GM12878 (cell line): ENCODE results near the gene ZNF407. TPM values are rescaled to one million over a fixed set of nuclear protein-coding genes. Genes with fewer than 3 reads are reported as not detected.
A peak's percentile ranks its signal among the peaks of the same experiment; 100 is the strongest.

Experiments used
- ATF7 ChIP-seq: fragments of 450-650 bp; IDR thresholded peaks from 2 replicates; pipeline ENCODE4 v1.6.1; 2016; ENCODE audit warnings: low read depth, mild to moderate bottlenecking
- BACH1 ChIP-seq: fragments of 450-650 bp; IDR thresholded peaks from 2 replicates; pipeline ENCODE4 v1.6.1; 2017; ENCODE audit warnings: mild to moderate bottlenecking, borderline replicate concordance
- EP300 ChIP-seq, 2 experiments: fragments of 150-350 bp in 1 of 2; IDR thresholded peaks; 2 replicates each; pipeline ENCODE4 v1.6.1; 2011 to 2012; ENCODE audit warnings: low read depth in 2 of 2, low read length in 2 of 2, borderline replicate concordance in 1 of 2, improper control_type of control experiment in 1 of 2, inconsistent platforms in 1 of 2; ENCODE audit not compliant: control insufficient read depth in 1 of 2
- GABPA ChIP-seq: IDR thresholded peaks from 2 replicates; pipeline ENCODE4 v1.6.1; 2014; ENCODE audit warnings: antibody characterized with exemption, low read depth, mild to moderate bottlenecking, inconsistent platforms
- IKZF1 ChIP-seq: fragments of 450-650 bp; conservative IDR thresholded peaks from 2 replicates; pipeline ENCODE4 v1.6.1; 2017; ENCODE audit warnings: antibody characterized with exemption, mild to moderate bottlenecking
- KLF5 ChIP-seq: fragments of 450-650 bp; IDR thresholded peaks from 2 replicates; pipeline ENCODE4 v1.6.1; 2014; ENCODE audit warnings: mild to moderate bottlenecking; ENCODE audit not compliant: partially characterized antibody
- MYC ChIP-seq: IDR thresholded peaks from 2 replicates; pipeline ENCODE4 v1.6.1; 2011; ENCODE audit warnings: mild to moderate bottlenecking, low read length, moderate library complexity, inconsistent platforms; ENCODE audit not compliant: insufficient read depth, insufficient replicate concordance, insufficient read length, severe bottlenecking
- NFYB ChIP-seq: IDR thresholded peaks from 2 replicates; pipeline ENCODE4 v1.6.1; 2011; ENCODE audit warnings: low read depth, mild to moderate bottlenecking, low read length, improper control_type of control experiment, moderate library complexity; ENCODE audit not compliant: insufficient read depth
- NRF1 ChIP-seq: conservative IDR thresholded peaks from 2 replicates; pipeline ENCODE4 v1.6.1; 2011; ENCODE audit warnings: mild to moderate bottlenecking, low read depth, low read length, improper control_type of control experiment
- POLR2AphosphoS2 ChIP-seq: IDR thresholded peaks from 2 replicates; pipeline ENCODE4 v1.6.1; 2011; ENCODE audit warnings: low read depth, mild to moderate bottlenecking, low read length, improper control_type of control experiment, moderate library complexity
- POLR2AphosphoS5 ChIP-seq: IDR thresholded peaks from 2 replicates; pipeline ENCODE4 v1.6.1; 2011; ENCODE audit warnings: mild to moderate bottlenecking, low read length, inconsistent platforms
- RELA ChIP-seq: fragments of 450-650 bp; IDR thresholded peaks from 2 replicates; pipeline ENCODE4 v1.8.0; 2014; ENCODE audit warnings: borderline replicate concordance; ENCODE audit not compliant: partially characterized antibody
- SMAD1 ChIP-seq: fragments of 450-650 bp; IDR thresholded peaks from 2 replicates; pipeline ENCODE4 v1.6.1; 2018; ENCODE audit warnings: mild to moderate bottlenecking, low read depth; ENCODE audit not compliant: partially characterized antibody
- SMC3 ChIP-seq: IDR thresholded peaks from 2 replicates; pipeline ENCODE4 v1.6.1; 2011; ENCODE audit warnings: low read length, improper control_type of control experiment, borderline replicate concordance
- YBX1 ChIP-seq: fragments of 450-650 bp; IDR thresholded peaks from 2 replicates; pipeline ENCODE4 v1.6.1; 2016; ENCODE audit warnings: antibody characterized with exemption
- YY1 ChIP-seq: IDR thresholded peaks from 2 replicates; pipeline ENCODE4 v1.6.1; 2011; ENCODE audit warnings: low read depth, mild to moderate bottlenecking, low read length
- polyA plus RNA-seq, 11 experiments: library from polyadenylated mRNA; depleted of rRNA in 4 of 11; unstranded in 6 of 11; stranded (reverse) in 5 of 11; fragments of >200 nt; fragmentation: Nextera tagmentation in 4 of 11; fragmentation: Illumina TruSeq in 1 of 11; extraction: Ambion mirVana in 4 of 11; extraction: Trizol in 1 of 11; gene quantifications; 1 replicate in 1 of 11; 2 replicates in 10 of 11; pipeline versions ENCODE4 v1.2.1 to v1.2.3, GENCODE V29; 2011 to 2016; ENCODE audit warnings: inconsistent platforms in 2 of 11, missing spikeins in 2 of 11, low read depth in 1 of 11
- total RNA-seq, 4 experiments: library from RNA; depleted of rRNA in 3 of 4; stranded (reverse); fragments of >200 nt in 3 of 4; fragmentation: Illumina TruSeq in 1 of 4; extraction: Trizol in 1 of 4; gene quantifications; 2 replicates each; pipeline versions ENCODE4 v1.2.1 to v1.2.3, GENCODE V29; 2013 to 2021
- TF ChIP-seq, protein P1 (sequence below): fragments of 450-650 bp; IDR thresholded peaks from 2 replicates; pipeline ENCODE4 v1.6.1; 2014; ENCODE audit warnings: mild to moderate bottlenecking
- TF ChIP-seq, protein P2 (sequence below): IDR thresholded peaks from 2 replicates; pipeline ENCODE4 v1.6.1; 2012; ENCODE audit warnings: low read length, inconsistent platforms
- TF ChIP-seq, protein P3 (sequence below): IDR thresholded peaks from 2 replicates; pipeline ENCODE4 v1.6.1; 2012; ENCODE audit warnings: low read depth, low read length, improper control_type of control experiment
- TF ChIP-seq, protein P4 (sequence below): fragments of 450-650 bp; conservative IDR thresholded peaks from 2 replicates; pipeline ENCODE4 v1.6.1; 2017; ENCODE audit warnings: mild to moderate bottlenecking, moderate library complexity
- TF ChIP-seq, protein P5 (sequence below): IDR thresholded peaks from 2 replicates; pipeline ENCODE4 v1.6.1; 2011; ENCODE audit warnings: low read depth, mild to moderate bottlenecking, low read length, moderate library complexity, borderline replicate concordance; ENCODE audit errors: extremely low read depth
- TF ChIP-seq, protein P6 (sequence below): IDR thresholded peaks from 2 replicates; pipeline ENCODE4 v1.6.1; 2011; ENCODE audit warnings: mild to moderate bottlenecking, low read depth, low read length, moderate library complexity; ENCODE audit not compliant: insufficient replicate concordance

ZNF407 gene
- total and polyA plus RNA-seq, 10 of the 15 experiments (the other 5 are each of a cell fraction or from before 2014, with no cell fraction given) = 0.69 to 11.6 (median 5.3) TPM

DNA sequence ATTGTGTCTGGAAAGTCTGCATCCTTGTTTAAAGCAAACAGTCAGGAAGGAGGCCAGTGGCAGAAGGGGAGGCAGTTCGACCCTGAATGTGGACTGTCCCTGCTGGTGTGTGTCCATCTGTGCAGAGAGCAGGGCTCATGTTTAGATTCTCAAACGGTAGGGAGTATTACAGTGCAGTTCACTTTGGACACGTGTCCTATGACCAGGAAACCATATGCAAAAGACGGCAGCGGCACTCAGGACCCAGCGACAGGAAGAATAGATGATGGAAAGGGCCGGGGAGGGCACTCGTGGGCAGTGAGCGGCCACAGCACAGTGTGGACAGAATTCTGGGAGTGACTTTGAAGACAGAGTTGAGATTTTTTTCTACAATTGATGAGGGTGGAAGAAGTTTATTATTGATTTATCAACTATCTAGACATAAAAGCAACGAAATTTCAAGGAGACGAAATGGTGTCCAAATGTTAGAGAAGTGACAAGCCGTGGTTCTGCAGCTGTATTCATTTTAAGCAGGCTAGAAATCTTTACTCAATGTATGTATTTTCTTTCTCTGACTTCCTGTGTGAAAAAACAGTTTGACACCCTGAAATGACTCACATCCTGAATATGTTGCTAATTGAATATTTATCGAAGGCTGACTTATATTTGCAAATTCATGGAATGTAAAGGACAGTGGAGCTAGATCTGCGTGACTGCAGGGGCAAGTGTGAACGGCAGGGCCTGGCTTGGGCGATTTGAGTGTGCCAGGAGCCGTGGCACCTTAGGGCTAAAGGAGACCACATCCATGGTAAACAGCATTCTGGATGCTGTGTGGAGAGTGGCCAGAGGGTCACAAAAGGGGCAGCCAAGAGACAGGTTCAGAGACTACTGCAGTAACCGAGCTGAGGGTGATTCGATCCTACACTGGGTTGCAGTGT, 397.1 kb downstream of the ZNF407 start (continued):
- TF ChIP-seq, protein P1, sequence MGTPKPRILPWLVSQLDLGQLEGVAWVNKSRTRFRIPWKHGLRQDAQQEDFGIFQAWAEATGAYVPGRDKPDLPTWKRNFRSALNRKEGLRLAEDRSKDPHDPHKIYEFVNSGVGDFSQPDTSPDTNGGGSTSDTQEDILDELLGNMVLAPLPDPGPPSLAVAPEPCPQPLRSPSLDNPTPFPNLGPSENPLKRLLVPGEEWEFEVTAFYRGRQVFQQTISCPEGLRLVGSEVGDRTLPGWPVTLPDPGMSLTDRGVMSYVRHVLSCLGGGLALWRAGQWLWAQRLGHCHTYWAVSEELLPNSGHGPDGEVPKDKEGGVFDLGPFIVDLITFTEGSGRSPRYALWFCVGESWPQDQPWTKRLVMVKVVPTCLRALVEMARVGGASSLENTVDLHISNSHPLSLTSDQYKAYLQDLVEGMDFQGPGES = no peak
- TF ChIP-seq, protein P2, sequence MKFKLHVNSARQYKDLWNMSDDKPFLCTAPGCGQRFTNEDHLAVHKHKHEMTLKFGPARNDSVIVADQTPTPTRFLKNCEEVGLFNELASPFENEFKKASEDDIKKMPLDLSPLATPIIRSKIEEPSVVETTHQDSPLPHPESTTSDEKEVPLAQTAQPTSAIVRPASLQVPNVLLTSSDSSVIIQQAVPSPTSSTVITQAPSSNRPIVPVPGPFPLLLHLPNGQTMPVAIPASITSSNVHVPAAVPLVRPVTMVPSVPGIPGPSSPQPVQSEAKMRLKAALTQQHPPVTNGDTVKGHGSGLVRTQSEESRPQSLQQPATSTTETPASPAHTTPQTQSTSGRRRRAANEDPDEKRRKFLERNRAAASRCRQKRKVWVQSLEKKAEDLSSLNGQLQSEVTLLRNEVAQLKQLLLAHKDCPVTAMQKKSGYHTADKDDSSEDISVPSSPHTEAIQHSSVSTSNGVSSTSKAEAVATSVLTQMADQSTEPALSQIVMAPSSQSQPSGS = peak; percentile 61; the same call in 1 of the 2 replicates
- TF ChIP-seq EP300 (IDR thresholded peaks at IDR 0.05; ENCODE audit: borderline replicate concordance in 1 of 2, control insufficient read depth in 1 of 2, low read depth in 2 of 2, low read length in 2 of 2) (peak; percentile 27 to 81; a peak in 2 of 4 replicates), IKZF1 (peak; percentile 86), NRF1 (no peak), NFYB (no peak), SMC3 (no peak), POLR2AphosphoS5 (peak; percentile 52; the same call in 1 of the 2 replicates), BACH1 (no peak), RELA (no peak), SMAD1 (peak; percentile 6), POLR2AphosphoS2 (no peak), GABPA (peak; percentile 44), YY1 (no peak), ATF7 (peak; percentile 69), MYC (no peak), KLF5 (no peak), YBX1 (no peak)
- TF ChIP-seq, protein P3, sequence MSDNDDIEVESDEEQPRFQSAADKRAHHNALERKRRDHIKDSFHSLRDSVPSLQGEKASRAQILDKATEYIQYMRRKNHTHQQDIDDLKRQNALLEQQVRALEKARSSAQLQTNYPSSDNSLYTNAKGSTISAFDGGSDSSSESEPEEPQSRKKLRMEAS = peak; percentile 53; the same call in 1 of the 2 replicates
- TF ChIP-seq, protein P4, sequence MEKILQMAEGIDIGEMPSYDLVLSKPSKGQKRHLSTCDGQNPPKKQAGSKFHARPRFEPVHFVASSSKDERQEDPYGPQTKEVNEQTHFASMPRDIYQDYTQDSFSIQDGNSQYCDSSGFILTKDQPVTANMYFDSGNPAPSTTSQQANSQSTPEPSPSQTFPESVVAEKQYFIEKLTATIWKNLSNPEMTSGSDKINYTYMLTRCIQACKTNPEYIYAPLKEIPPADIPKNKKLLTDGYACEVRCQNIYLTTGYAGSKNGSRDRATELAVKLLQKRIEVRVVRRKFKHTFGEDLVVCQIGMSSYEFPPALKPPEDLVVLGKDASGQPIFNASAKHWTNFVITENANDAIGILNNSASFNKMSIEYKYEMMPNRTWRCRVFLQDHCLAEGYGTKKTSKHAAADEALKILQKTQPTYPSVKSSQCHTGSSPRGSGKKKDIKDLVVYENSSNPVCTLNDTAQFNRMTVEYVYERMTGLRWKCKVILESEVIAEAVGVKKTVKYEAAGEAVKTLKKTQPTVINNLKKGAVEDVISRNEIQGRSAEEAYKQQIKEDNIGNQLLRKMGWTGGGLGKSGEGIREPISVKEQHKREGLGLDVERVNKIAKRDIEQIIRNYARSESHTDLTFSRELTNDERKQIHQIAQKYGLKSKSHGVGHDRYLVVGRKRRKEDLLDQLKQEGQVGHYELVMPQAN = no peak
- TF ChIP-seq, protein P5, sequence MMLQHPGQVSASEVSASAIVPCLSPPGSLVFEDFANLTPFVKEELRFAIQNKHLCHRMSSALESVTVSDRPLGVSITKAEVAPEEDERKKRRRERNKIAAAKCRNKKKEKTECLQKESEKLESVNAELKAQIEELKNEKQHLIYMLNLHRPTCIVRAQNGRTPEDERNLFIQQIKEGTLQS = no peak
- TF ChIP-seq, protein P6, sequence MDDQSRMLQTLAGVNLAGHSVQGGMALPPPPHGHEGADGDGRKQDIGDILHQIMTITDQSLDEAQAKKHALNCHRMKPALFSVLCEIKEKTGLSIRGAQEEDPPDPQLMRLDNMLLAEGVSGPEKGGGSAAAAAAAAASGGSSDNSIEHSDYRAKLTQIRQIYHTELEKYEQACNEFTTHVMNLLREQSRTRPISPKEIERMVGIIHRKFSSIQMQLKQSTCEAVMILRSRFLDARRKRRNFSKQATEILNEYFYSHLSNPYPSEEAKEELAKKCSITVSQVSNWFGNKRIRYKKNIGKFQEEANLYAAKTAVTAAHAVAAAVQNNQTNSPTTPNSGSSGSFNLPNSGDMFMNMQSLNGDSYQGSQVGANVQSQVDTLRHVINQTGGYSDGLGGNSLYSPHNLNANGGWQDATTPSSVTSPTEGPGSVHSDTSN = peak; percentile 19
